DND-41 (cell line): ENCODE measurements around the gene STX10.

Experiments
- ATAC-seq: fragments of 200-7000 bp; cut with Tn5 transposase; 3 replicates; pipeline ENCODE4 v1.9.1; 2021; ENCODE audit warnings: low read depth; ENCODE audit not compliant: insufficient read depth
- DNase-seq: peaks from one replicate; pipeline ENCODE4 v3.0.0-alpha.2; 2020
- H2AFZ ChIP-seq: 2 replicates; pipeline ENCODE4 v1.6.0; 2012; ENCODE audit warnings: low read depth, low read length
- H3K27ac ChIP-seq: 2 replicates; pipeline ENCODE4 v1.5.1; 2012; ENCODE audit warnings: low read length, inconsistent platforms
- H3K27me3 ChIP-seq: fragments of 200-600 bp; sonication (generic); 2 replicates; pipeline ENCODE4 v1.6.0; 2012; ENCODE audit warnings: low read length, mild to moderate bottlenecking, inconsistent platforms; ENCODE audit not compliant: insufficient read depth, poor library complexity
- H3K36me3 ChIP-seq: 2 replicates; pipeline ENCODE4 v1.5.1; 2012; ENCODE audit warnings: low read length, inconsistent platforms; ENCODE audit not compliant: insufficient read depth
- H3K4me1 ChIP-seq: 2 replicates; pipeline ENCODE4 v1.5.1; 2012; ENCODE audit warnings: mild to moderate bottlenecking, low read length; ENCODE audit not compliant: insufficient read depth
- H3K4me2 ChIP-seq: 2 replicates; pipeline ENCODE4 v1.6.0; 2012; ENCODE audit warnings: mild to moderate bottlenecking, moderate library complexity, low read length, inconsistent platforms; ENCODE audit not compliant: insufficient read depth
- H3K4me3 ChIP-seq, 2 experiments: fragments of 200-600 bp in 1 of 2; shearing (Covaris generic) in 1 of 2; 2 replicates each; pipeline ENCODE4 v1.5.1; 2012 to 2016; ENCODE audit warnings: inconsistent platforms in 2 of 2, low read length in 2 of 2, mild to moderate bottlenecking in 2 of 2, low read depth in 1 of 2, moderate library complexity in 1 of 2
- H3K79me2 ChIP-seq: 2 replicates; pipeline ENCODE4 v1.6.0; 2012; ENCODE audit warnings: low read length, inconsistent platforms; ENCODE audit not compliant: insufficient read depth
- H3K9ac ChIP-seq: 2 replicates; pipeline ENCODE4 v1.6.0; 2012; ENCODE audit warnings: low read depth, mild to moderate bottlenecking, inconsistent platforms, low read length, moderate library complexity
- H3K9me3 ChIP-seq: 2 replicates; pipeline ENCODE4 v1.5.1; 2012; ENCODE audit warnings: low read length, moderate library complexity, mild to moderate bottlenecking, inconsistent platforms; ENCODE audit not compliant: insufficient read depth, severe bottlenecking
- H4K20me1 ChIP-seq: 2 replicates; pipeline ENCODE4 v1.6.0; 2012; ENCODE audit warnings: low read length; ENCODE audit not compliant: insufficient read depth
- EZH2 ChIP-seq: IDR thresholded peaks from 3 replicates; pipeline ENCODE4 v1.6.1; 2012; ENCODE audit warnings: borderline replicate concordance, low read depth, mild to moderate bottlenecking, moderate library complexity, low read length, inconsistent platforms; ENCODE audit not compliant: severe bottlenecking
- TF ChIP-seq, protein P1 (sequence below): IDR thresholded peaks from 2 replicates; pipeline ENCODE4 v1.5.1; 2012; ENCODE audit warnings: borderline replicate concordance, low read length, moderate library complexity, mild to moderate bottlenecking; ENCODE audit not compliant: poor library complexity, severe bottlenecking; ENCODE audit errors: extremely low read depth

STX10 gene

DNA sequence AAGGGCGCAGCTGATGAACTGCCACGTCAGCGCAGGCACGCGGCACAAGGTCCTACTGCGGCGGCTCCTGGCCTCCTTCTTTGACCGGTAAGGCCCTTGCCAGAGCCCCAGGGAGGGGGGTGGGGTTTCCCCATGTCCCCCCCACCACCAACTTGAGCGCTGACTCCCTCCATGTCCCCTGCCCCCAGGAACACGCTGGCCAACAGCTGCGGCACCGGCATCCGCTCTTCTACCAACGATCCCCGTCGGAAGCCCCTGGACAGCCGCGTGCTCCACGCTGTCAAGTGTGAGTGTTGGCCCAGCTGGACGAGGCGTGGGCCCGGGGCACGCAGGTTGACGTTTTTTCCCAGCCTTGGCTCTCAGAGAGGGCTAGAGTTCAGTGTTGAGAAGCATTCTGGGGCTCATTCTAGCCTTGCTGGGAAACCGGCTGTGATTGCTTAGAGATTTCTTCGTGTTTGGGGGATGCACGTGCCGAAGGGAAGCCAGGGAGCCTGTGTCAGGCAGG lies 12.8 kb downstream of the STX10 start:
- H3K36me3 ChIP-seq = peaks cover 73% of the 10 kb centered on the region

DNA sequence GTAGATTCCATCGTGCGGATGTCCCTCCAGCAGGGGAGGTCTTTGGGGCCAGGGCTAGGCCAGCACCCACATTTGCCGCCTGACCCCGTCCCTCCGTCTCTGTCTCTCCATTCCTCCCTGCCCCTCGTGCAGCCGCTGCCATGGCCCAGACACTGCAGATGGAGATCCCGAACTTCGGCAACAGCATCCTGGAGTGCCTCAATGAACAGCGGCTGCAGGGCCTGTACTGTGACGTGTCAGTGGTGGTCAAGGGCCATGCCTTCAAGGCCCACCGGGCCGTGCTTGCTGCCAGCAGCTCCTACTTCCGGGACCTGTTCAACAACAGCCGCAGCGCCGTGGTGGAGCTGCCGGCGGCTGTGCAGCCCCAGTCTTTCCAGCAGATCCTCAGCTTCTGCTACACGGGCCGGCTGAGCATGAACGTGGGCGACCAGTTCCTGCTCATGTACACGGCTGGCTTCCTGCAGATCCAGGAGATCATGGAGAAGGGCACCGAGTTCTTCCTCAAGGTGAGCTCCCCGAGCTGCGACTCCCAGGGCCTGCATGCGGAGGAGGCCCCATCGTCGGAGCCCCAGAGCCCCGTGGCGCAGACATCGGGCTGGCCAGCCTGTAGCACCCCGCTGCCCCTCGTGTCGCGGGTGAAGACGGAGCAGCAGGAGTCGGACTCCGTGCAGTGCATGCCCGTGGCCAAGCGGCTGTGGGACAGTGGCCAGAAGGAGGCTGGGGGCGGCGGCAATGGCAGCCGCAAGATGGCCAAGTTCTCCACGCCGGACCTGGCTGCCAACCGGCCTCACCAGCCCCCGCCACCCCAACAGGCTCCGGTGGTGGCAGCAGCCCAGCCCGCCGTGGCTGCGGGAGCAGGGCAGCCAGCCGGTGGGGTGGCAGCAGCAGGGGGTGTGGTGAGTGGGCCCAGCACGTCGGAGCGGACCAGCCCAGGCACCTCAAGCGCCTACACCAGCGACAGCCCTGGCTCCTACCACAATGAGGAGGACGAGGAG lies 14.8 kb downstream of the STX10 start:
- Histone ChIP-seq H3K79me2 (peaks cover 41% of the 10 kb centered on the region), H3K27ac (no peak overlapping the region), H3K36me3 (peaks cover 76% of the 10 kb centered on the region), H3K9me3 (no peaks in the 10 kb centered on the region), H3K4me3 (no peak overlapping the region), H3K4me1 (no peaks in the 10 kb centered on the region), H4K20me1 (peaks cover 70% of the 10 kb centered on the region), H3K9ac (no peak overlapping the region), H3K27me3 (no peaks in the 10 kb centered on the region), H3K4me2 (no peak overlapping the region), H2AFZ (no peak overlapping the region)
- no peak for ATAC-seq
- TF ChIP-seq EZH2 = no peak
- TF ChIP-seq, protein P1, sequence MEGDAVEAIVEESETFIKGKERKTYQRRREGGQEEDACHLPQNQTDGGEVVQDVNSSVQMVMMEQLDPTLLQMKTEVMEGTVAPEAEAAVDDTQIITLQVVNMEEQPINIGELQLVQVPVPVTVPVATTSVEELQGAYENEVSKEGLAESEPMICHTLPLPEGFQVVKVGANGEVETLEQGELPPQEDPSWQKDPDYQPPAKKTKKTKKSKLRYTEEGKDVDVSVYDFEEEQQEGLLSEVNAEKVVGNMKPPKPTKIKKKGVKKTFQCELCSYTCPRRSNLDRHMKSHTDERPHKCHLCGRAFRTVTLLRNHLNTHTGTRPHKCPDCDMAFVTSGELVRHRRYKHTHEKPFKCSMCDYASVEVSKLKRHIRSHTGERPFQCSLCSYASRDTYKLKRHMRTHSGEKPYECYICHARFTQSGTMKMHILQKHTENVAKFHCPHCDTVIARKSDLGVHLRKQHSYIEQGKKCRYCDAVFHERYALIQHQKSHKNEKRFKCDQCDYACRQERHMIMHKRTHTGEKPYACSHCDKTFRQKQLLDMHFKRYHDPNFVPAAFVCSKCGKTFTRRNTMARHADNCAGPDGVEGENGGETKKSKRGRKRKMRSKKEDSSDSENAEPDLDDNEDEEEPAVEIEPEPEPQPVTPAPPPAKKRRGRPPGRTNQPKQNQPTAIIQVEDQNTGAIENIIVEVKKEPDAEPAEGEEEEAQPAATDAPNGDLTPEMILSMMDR = no peak
- no peak for DNase-seq

More for the DNA sequence above, 12.8 kb downstream of the STX10 start:
- DNase-seq (no peak), ATAC-seq (no peak)
- no peaks in the 10 kb centered on the region for H3K9me3 ChIP-seq
- H3K4me2 ChIP-seq = no peak overlapping the region
- no peaks in the 10 kb centered on the region for H3K27me3 ChIP-seq
- H3K9ac ChIP-seq = no peak overlapping the region
- H3K79me2 ChIP-seq = peaks cover 24% of the 10 kb centered on the region
- no peaks in the 10 kb centered on the region for H3K4me1 ChIP-seq
- peaks cover 53% of the 10 kb centered on the region for H4K20me1 ChIP-seq
- no peak overlapping the region for H2AFZ ChIP-seq
- TF ChIP-seq EZH2 = no peak
- TF ChIP-seq, protein P1 = no peak
- no peak overlapping the region for H3K27ac ChIP-seq
- no peak overlapping the region for H3K4me3 ChIP-seq

DNA sequence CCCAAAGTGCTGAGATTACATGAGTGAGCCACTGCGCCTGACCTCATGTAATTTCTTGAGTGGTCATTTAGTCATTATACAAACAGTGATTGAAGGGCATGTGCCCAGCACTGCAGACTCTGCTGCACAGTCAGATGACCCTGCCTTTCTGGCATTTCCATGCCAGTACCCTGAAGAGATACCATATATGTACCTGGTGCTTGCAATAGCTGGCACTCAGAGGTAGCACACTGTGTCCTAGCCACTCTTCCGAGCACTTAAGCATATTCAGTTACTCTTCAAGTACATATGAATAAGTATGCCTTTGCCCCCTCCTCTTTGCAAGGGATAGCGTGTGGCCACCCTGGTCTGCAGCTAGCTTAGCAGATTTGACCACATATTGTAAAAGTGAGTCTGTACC lies 15.5 kb downstream of the STX10 start:
- Histone ChIP-seq H3K4me1 (no peaks in the 10 kb centered on the region), H3K4me3 (no peak overlapping the region), H4K20me1 (peaks cover 77% of the 10 kb centered on the region), H2AFZ (no peak overlapping the region), H3K9me3 (no peaks in the 10 kb centered on the region), H3K4me2 (no peak overlapping the region), H3K79me2 (peaks cover 48% of the 10 kb centered on the region), H3K9ac (no peak overlapping the region), H3K27me3 (no peaks in the 10 kb centered on the region), H3K36me3 (peaks cover 72% of the 10 kb centered on the region), H3K27ac (no peak overlapping the region)
- DNase-seq (no peak), ATAC-seq (no peak)
- no peak for TF ChIP-seq EZH2
- TF ChIP-seq, protein P1 = no peak
